Effector memory CD4-positive, alpha-beta T cell (primary cell): ENCODE measurements around the gene ZNF836.

Experiments
- DNase-seq, 3 donors: peaks; one replicate each; pipeline ENCODE4 v3.0.0-alpha.2; 2020
- H3K27ac ChIP-seq: 2 replicates; pipeline ENCODE4 v1.7.0; 2013; ENCODE audit warnings: mild to moderate bottlenecking, low read length, moderate library complexity; ENCODE audit not compliant: insufficient read depth, poor library complexity, severe bottlenecking
- H3K27me3 ChIP-seq: replicated peaks from 2 replicates; pipeline ENCODE4 v1.7.0; 2013; ENCODE audit warnings: mild to moderate bottlenecking, low read length; ENCODE audit not compliant: insufficient read depth, control insufficient read depth, poor library complexity, severe bottlenecking
- H3K36me3 ChIP-seq: 2 replicates; pipeline ENCODE4 v1.7.0; 2013; ENCODE audit warnings: mild to moderate bottlenecking, low read length, moderate library complexity; ENCODE audit not compliant: control insufficient read depth, insufficient read depth
- H3K4me1 ChIP-seq: 2 replicates; pipeline ENCODE4 v1.7.0; 2013; ENCODE audit warnings: low read length, mild to moderate bottlenecking; ENCODE audit not compliant: control insufficient read depth, insufficient read depth, poor library complexity, severe bottlenecking
- H3K4me3 ChIP-seq: 2 replicates; pipeline ENCODE4 v1.7.0; 2013; ENCODE audit warnings: low read length, low read depth, mild to moderate bottlenecking; ENCODE audit not compliant: insufficient read depth, poor library complexity, severe bottlenecking
- H3K9me3 ChIP-seq: 2 replicates; pipeline ENCODE4 v1.7.0; 2013; ENCODE audit warnings: mild to moderate bottlenecking, low read length, moderate library complexity; ENCODE audit not compliant: control insufficient read depth

ZNF836 gene

GRCh38 chr19:52141203-52141602, 30.2 kb downstream of the ZNF836 start:
- no peaks in the 10 kb centered on the region for H3K9me3 ChIP-seq
- H3K27me3 ChIP-seq: no peaks in the 10 kb centered on the region
- peaks cover 11% of the 10 kb centered on the region for H3K4me1 ChIP-seq
- DNase-seq: no peak
- H3K4me3 ChIP-seq: no peak overlapping the region
- H3K27ac ChIP-seq: no peak overlapping the region
- no peaks in the 10 kb centered on the region for H3K36me3 ChIP-seq

GRCh38 chr19:52140032-52140710, 31.2 kb downstream of the ZNF836 start:
- peak in 1 of 3 donors; percentile 98 for DNase-seq
- peak overlapping the region; percentile 76 for H3K27ac ChIP-seq
- H3K4me3 ChIP-seq: peak overlapping the region; percentile 93
- H3K36me3 ChIP-seq: peaks cover 3% of the 10 kb centered on the region
- H3K9me3 ChIP-seq: no peaks in the 10 kb centered on the region
- no peaks in the 10 kb centered on the region for H3K27me3 ChIP-seq
- H3K4me1 ChIP-seq: peaks cover 11% of the 10 kb centered on the region

GRCh38 chr19:52139252-52140031, 32.0 kb downstream of the ZNF836 start, which contains the start of gene ZNF616:
Gene ZNF616, minus strand, starts transcription at chr19:52139938. Its CDS starts 9,426 bp downstream, at chr19:52130512.
- DNase-seq: peak; percentile 52 to 96 (median 95)
- no peaks in the 10 kb centered on the region for H3K9me3 ChIP-seq
- no peaks in the 10 kb centered on the region for H3K27me3 ChIP-seq
- H3K4me1 ChIP-seq: peaks cover 11% of the 10 kb centered on the region
- H3K27ac ChIP-seq: peak within 1 kb of the TSS; percentile 76
- peaks cover 4% of the 10 kb centered on the region for H3K36me3 ChIP-seq
- peak within 1 kb of the TSS; percentile 93 for H3K4me3 ChIP-seq

GRCh38 chr19:52138983-52139251, 32.5 kb downstream of the ZNF836 start:
- Histone ChIP-seq H3K9me3 (no peaks in the 10 kb centered on the region), H3K4me1 (peaks cover 11% of the 10 kb centered on the region), H3K27ac (peak overlapping the region; percentile 76)

GRCh38 chr19:52138278-52138982, 33.0 kb downstream of the ZNF836 start:
- Histone ChIP-seq H3K27ac (peak overlapping the region; percentile 76), H3K4me1 (peaks cover 11% of the 10 kb centered on the region), H3K4me3 (peak overlapping the region; percentile 93), H3K9me3 (no peaks in the 10 kb centered on the region), H3K27me3 (no peaks in the 10 kb centered on the region), H3K36me3 (peaks cover 4% of the 10 kb centered on the region)
- DNase-seq: no peak

More at GRCh38 chr19:52138983-52139251, 32.5 kb downstream of the ZNF836 start:
- Histone ChIP-seq H3K27me3 (no peaks in the 10 kb centered on the region), H3K4me3 (peak overlapping the region; percentile 93), H3K36me3 (peaks cover 4% of the 10 kb centered on the region)
- DNase-seq: no peak

GRCh38 chr19:52120286-52120685, 51.1 kb downstream of the ZNF836 start:
- Histone ChIP-seq H3K27me3 (no peaks in the 10 kb centered on the region), H3K27ac (no peak overlapping the region), H3K4me1 (no peaks in the 10 kb centered on the region), H3K36me3 (peaks cover 87% of the 10 kb centered on the region), H3K9me3 (peaks cover 71% of the 10 kb centered on the region), H3K4me3 (no peak overlapping the region)
- no peak for DNase-seq

GRCh38 chr19:52115526-52116053, 55.8 kb downstream of the ZNF836 start:
- Histone ChIP-seq H3K4me3 (no peak overlapping the region), H3K36me3 (peaks cover 52% of the 10 kb centered on the region), H3K9me3 (peaks cover 81% of the 10 kb centered on the region)

GRCh38 chr19:52114691-52115090, 56.7 kb downstream of the ZNF836 start:
- H3K27ac ChIP-seq: no peak overlapping the region
- no peak overlapping the region for H3K4me3 ChIP-seq
- peaks cover 83% of the 10 kb centered on the region for H3K9me3 ChIP-seq
- no peaks in the 10 kb centered on the region for H3K4me1 ChIP-seq
- peaks cover 43% of the 10 kb centered on the region for H3K36me3 ChIP-seq
- no peak for DNase-seq
- no peaks in the 10 kb centered on the region for H3K27me3 ChIP-seq

More at GRCh38 chr19:52115526-52116053, 55.8 kb downstream of the ZNF836 start:
- no peaks in the 10 kb centered on the region for H3K4me1 ChIP-seq
- no peak for DNase-seq
- H3K27ac ChIP-seq: no peak overlapping the region
- no peaks in the 10 kb centered on the region for H3K27me3 ChIP-seq

- no peak overlapping the region for H3K27ac ChIP-seq
- no peaks in the 10 kb centered on the region for H3K4me1 ChIP-seq
- peaks cover 73% of the 10 kb centered on the region for H3K9me3 ChIP-seq
- no peak overlapping the region for H3K4me3 ChIP-seq
- no peak for DNase-seq
- H3K36me3 ChIP-seq: peaks cover 24% of the 10 kb centered on the region
- no peaks in the 10 kb centered on the region for H3K27me3 ChIP-seq
These were observed 58.8 kb downstream of the ZNF836 start for GRCh38 chr19:52112624-52113023.
